HL-60 (cell line): Measurements from ENCODE around the gene SMOC2.

Experiments
- DNase-seq, 2 experiments: peaks; one replicate each; pipeline ENCODE4 v3.0.0-alpha.2; 2010 to 2020; ENCODE audit warnings: low read depth in 1 of 2, low spot score in 1 of 2
- H3K27ac ChIP-seq: fragments of 250-450 bp; sonication (Bioruptor Pico); replicated peaks from 2 replicates; pipeline ENCODE4 v1.5.1; 2020; ENCODE audit warnings: mild to moderate bottlenecking, moderate library complexity
- H3K27me3 ChIP-seq: fragments of 250-450 bp; sonication (Bioruptor Pico); 2 replicates; pipeline ENCODE4 v1.5.1; 2021; ENCODE audit warnings: mild to moderate bottlenecking, moderate library complexity; ENCODE audit not compliant: insufficient read depth, poor library complexity, severe bottlenecking
- H3K4me3 ChIP-seq: replicated peaks from 2 replicates; pipeline ENCODE4 v1.5.1; 2011; ENCODE audit warnings: mild to moderate bottlenecking, control low read depth, low read length; ENCODE audit not compliant: insufficient read depth
- GABPA ChIP-seq: IDR thresholded peaks from 2 replicates; pipeline ENCODE4 v1.6.1; 2012; ENCODE audit warnings: low read depth
- POLR2AphosphoS5 ChIP-seq: IDR thresholded peaks from 2 replicates; pipeline ENCODE4 v1.6.1; 2012; ENCODE audit warnings: low read depth
- SPI1 ChIP-seq: IDR thresholded peaks from 2 replicates; pipeline ENCODE4 v1.6.1; 2012; ENCODE audit warnings: low read depth, mild to moderate bottlenecking, borderline replicate concordance
- TF ChIP-seq, protein P1 (sequence below): IDR thresholded peaks from one replicate; pipeline ENCODE4 v1.5.1; 2011; ENCODE audit warnings: low read length, control low read depth, inconsistent platforms; ENCODE audit not compliant: insufficient read depth
- TF ChIP-seq, protein P2 (sequence below): IDR thresholded peaks from 2 replicates; pipeline ENCODE4 v1.6.1; 2012; ENCODE audit warnings: low read depth; ENCODE audit not compliant: insufficient replicate concordance

Gene SMOC2

GRCh38 chr6:168469521-168469920 lies 28.5 kb downstream of the SMOC2 start:
- Histone ChIP-seq H3K27ac (no peak overlapping the region), H3K4me3 (no peak overlapping the region), H3K27me3 (no peaks in the 10 kb centered on the region)
- TF ChIP-seq, protein P1, sequence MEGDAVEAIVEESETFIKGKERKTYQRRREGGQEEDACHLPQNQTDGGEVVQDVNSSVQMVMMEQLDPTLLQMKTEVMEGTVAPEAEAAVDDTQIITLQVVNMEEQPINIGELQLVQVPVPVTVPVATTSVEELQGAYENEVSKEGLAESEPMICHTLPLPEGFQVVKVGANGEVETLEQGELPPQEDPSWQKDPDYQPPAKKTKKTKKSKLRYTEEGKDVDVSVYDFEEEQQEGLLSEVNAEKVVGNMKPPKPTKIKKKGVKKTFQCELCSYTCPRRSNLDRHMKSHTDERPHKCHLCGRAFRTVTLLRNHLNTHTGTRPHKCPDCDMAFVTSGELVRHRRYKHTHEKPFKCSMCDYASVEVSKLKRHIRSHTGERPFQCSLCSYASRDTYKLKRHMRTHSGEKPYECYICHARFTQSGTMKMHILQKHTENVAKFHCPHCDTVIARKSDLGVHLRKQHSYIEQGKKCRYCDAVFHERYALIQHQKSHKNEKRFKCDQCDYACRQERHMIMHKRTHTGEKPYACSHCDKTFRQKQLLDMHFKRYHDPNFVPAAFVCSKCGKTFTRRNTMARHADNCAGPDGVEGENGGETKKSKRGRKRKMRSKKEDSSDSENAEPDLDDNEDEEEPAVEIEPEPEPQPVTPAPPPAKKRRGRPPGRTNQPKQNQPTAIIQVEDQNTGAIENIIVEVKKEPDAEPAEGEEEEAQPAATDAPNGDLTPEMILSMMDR, result no peak
- TF ChIP-seq SPI1 (no peak), POLR2AphosphoS5 (no peak), GABPA (no peak)
- TF ChIP-seq, protein P2, sequence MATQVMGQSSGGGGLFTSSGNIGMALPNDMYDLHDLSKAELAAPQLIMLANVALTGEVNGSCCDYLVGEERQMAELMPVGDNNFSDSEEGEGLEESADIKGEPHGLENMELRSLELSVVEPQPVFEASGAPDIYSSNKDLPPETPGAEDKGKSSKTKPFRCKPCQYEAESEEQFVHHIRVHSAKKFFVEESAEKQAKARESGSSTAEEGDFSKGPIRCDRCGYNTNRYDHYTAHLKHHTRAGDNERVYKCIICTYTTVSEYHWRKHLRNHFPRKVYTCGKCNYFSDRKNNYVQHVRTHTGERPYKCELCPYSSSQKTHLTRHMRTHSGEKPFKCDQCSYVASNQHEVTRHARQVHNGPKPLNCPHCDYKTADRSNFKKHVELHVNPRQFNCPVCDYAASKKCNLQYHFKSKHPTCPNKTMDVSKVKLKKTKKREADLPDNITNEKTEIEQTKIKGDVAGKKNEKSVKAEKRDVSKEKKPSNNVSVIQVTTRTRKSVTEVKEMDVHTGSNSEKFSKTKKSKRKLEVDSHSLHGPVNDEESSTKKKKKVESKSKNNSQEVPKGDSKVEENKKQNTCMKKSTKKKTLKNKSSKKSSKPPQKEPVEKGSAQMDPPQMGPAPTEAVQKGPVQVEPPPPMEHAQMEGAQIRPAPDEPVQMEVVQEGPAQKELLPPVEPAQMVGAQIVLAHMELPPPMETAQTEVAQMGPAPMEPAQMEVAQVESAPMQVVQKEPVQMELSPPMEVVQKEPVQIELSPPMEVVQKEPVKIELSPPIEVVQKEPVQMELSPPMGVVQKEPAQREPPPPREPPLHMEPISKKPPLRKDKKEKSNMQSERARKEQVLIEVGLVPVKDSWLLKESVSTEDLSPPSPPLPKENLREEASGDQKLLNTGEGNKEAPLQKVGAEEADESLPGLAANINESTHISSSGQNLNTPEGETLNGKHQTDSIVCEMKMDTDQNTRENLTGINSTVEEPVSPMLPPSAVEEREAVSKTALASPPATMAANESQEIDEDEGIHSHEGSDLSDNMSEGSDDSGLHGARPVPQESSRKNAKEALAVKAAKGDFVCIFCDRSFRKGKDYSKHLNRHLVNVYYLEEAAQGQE, result no peak
- no peak for DNase-seq

GRCh38 chr6:168469926-168470325 lies 28.9 kb downstream of the SMOC2 start:
- no peak overlapping the region for H3K27ac ChIP-seq
- H3K27me3 ChIP-seq, result no peaks in the 10 kb centered on the region
- TF ChIP-seq, protein P1, result no peak
- no peak for DNase-seq
- no peak overlapping the region for H3K4me3 ChIP-seq

DNA sequence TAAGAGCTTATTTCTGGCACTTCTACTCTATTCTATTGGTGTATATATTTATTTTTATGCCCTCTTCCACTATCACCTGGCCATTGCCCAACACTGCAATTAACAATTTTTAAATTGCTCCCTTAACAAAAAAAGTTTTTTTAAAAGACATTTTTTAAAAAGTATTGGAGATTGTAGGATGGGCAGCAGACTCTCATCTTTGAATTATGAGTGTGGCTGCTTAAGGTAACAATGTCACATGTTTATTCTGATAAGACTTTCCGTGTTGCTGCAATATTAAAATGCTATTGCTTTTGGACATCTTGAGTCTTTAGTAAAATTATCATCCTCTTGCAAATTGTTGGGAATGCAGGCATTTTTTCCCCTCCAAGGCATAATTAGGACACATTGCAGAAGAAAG lies 31.4 kb downstream of the SMOC2 start:
- Histone ChIP-seq H3K27me3 (no peaks in the 10 kb centered on the region), H3K27ac (no peak overlapping the region), H3K4me3 (no peak overlapping the region)
- DNase-seq, result no peak
- TF ChIP-seq SPI1 (no peak), POLR2AphosphoS5 (no peak), GABPA (no peak)
- TF ChIP-seq, protein P2, result no peak
- TF ChIP-seq, protein P1, result no peak

GRCh38 chr6:168473197-168473596 lies 32.2 kb downstream of the SMOC2 start:
- DNase-seq, result no peak
- Histone ChIP-seq H3K27ac (no peak overlapping the region), H3K4me3 (no peak overlapping the region), H3K27me3 (no peaks in the 10 kb centered on the region)
- TF ChIP-seq SPI1 (no peak), GABPA (no peak), POLR2AphosphoS5 (no peak)
- TF ChIP-seq, protein P1, result no peak
